Measurements from ENCODE around the gene UBL4A. TPM values are rescaled to one million over a fixed set of nuclear protein-coding genes. Genes with fewer than 3 reads are reported as not detected.

UBL4A gene
- total RNA-seq, 1 experiment from 2014 or later = 26.7 TPM

DNA sequence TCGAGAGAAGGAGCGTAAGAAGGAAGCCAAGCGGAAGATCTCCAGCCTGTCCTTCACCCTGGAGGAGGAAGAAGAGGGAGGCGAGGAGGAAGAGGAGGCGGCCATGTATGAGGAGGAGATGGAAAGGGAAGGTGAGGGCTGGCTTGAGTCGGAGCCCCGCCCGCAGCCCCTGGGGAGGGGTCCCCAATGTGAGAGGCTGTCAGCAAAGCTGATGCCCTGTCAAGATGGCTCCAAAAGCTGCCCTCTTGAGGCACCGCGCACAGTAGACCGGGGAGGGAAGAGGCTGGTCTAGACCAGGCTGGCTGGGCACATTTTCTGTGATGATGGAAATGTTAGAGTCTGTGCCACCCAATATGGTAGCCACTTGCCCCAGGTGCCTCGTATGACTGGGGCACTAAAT, 40.0 kb downstream of the UBL4A start:
- no peaks in the 10 kb centered on the region for H3K9me3 Mint-ChIP-seq (ENCODE audit: unreplicated experiment)
- peaks cover 19% of the 10 kb centered on the region for H3K27me3 Mint-ChIP-seq (ENCODE audit: insufficient read depth, unreplicated experiment)
- TF ChIP-seq, protein P1, sequence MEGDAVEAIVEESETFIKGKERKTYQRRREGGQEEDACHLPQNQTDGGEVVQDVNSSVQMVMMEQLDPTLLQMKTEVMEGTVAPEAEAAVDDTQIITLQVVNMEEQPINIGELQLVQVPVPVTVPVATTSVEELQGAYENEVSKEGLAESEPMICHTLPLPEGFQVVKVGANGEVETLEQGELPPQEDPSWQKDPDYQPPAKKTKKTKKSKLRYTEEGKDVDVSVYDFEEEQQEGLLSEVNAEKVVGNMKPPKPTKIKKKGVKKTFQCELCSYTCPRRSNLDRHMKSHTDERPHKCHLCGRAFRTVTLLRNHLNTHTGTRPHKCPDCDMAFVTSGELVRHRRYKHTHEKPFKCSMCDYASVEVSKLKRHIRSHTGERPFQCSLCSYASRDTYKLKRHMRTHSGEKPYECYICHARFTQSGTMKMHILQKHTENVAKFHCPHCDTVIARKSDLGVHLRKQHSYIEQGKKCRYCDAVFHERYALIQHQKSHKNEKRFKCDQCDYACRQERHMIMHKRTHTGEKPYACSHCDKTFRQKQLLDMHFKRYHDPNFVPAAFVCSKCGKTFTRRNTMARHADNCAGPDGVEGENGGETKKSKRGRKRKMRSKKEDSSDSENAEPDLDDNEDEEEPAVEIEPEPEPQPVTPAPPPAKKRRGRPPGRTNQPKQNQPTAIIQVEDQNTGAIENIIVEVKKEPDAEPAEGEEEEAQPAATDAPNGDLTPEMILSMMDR (IDR thresholded peaks at IDR 0.05; ENCODE audit: unreplicated experiment) = no peak
- H3K4me1 Mint-ChIP-seq (ENCODE audit: insufficient read depth, unreplicated experiment) = no peaks in the 10 kb centered on the region
- intact Hi-C loops (cut with micrococcal nuclease) = no loop called here
- no TSS peak for BruUV-seq (replicated peaks)
- DNase-seq (ENCODE audit: unreplicated experiment) = no peak
- ChIA-PET POLR2A (interaction anchor here (1.0 kb wide), 2 partner anchors 11 to 49 kb away, joined by 3 to 4 read pairs; no protein-coding TSS in a partner anchor), CTCF (interaction anchor here (0.5 to 0.6 kb wide), 2 partner anchors 45 to 778 kb away, joined by 3 to 4 read pairs; no protein-coding TSS in a partner anchor)
- no peak overlapping the region for H3K27ac Mint-ChIP-seq (ENCODE audit: low read depth, unreplicated experiment)
- peaks cover 42% of the 10 kb centered on the region for H3K36me3 Mint-ChIP-seq (ENCODE audit: insufficient read depth, unreplicated experiment)
- no peak overlapping the region for H3K4me3 Mint-ChIP-seq (ENCODE audit: unreplicated experiment)

DNA sequence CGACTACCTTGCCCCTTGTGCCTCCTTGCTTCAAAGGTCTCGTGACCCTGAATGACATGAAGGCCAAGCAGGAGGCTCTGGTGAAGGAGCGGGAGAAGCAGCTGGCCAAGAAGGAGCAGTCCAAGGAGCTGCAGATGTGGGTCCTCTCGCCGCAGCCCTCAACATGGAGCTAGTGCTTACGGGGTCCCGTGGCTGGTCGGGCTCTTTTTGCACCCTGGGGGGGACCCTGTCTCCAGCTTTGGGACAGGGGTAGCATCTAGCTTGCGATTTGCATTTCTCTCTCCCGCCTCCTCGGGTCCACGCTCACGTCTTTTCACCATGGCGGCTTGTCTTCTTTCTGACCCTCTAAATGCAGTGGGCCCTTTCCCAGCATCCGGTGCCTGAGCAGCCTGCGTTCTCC, 40.6 kb downstream of the UBL4A start:
- intact Hi-C loops (cut with micrococcal nuclease) = no loop called here
- Mint-ChIP-seq H3K9me3 (ENCODE audit: unreplicated experiment) (no peaks in the 10 kb centered on the region), H3K27ac (ENCODE audit: low read depth, unreplicated experiment) (no peak overlapping the region), H3K36me3 (ENCODE audit: insufficient read depth, unreplicated experiment) (peaks cover 35% of the 10 kb centered on the region), H3K4me3 (ENCODE audit: unreplicated experiment) (no peak overlapping the region), H3K4me1 (ENCODE audit: insufficient read depth, unreplicated experiment) (no peaks in the 10 kb centered on the region), H3K27me3 (ENCODE audit: insufficient read depth, unreplicated experiment) (peaks cover 19% of the 10 kb centered on the region)
- ChIA-PET CTCF (interaction anchor here (0.5 to 0.6 kb wide), 3 partner anchors 45 to 1489 kb away, joined by 3 to 4 read pairs (median 3); no protein-coding TSS in a partner anchor), POLR2A (interaction anchor here (1.0 kb wide), 2 partner anchors 12 to 48 kb away, joined by 3 to 4 read pairs; no protein-coding TSS in a partner anchor)
- TF ChIP-seq, protein P1 (IDR thresholded peaks at IDR 0.05; ENCODE audit: unreplicated experiment) = no peak
- no peak for DNase-seq (ENCODE audit: unreplicated experiment)
- BruUV-seq (replicated peaks) = no TSS peak

DNA sequence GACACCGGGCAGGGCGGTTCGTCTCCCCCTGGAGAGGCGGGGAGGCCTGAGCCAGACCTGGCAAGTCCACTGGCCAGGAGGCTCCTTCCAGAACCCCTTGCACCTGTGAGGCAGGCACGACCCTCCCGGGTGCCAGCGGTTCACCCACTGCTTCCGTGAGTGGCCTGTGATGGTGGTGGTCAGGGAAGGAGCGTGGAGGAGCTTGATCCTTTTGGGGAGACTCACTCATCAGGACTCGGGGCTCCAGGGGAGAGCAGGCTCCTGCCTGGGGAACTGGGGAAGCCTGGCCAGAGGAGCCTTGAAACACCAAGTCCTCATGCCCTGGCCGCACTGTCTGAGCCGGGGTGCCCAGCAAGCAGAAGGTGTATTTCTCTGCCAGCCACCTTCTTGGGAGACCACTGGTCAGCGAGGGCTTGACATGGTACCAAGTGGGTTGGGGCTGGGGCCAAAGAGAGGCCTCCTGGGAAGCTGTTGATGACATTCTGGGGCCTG, 41.6 kb downstream of the UBL4A start:
- Mint-ChIP-seq H3K27ac (ENCODE audit: low read depth, unreplicated experiment) (peak overlapping the region; percentile 31), H3K4me3 (ENCODE audit: unreplicated experiment) (peak overlapping the region; percentile 69), H3K9me3 (ENCODE audit: unreplicated experiment) (no peaks in the 10 kb centered on the region), H3K27me3 (ENCODE audit: insufficient read depth, unreplicated experiment) (peaks cover 19% of the 10 kb centered on the region), H3K36me3 (ENCODE audit: insufficient read depth, unreplicated experiment) (peaks cover 32% of the 10 kb centered on the region), H3K4me1 (ENCODE audit: insufficient read depth, unreplicated experiment) (no peaks in the 10 kb centered on the region)
- ChIA-PET CTCF (interaction anchor here (0.7 to 0.9 kb wide), 2 partner anchors 8 to 72 kb away, joined by 3 read pairs; no protein-coding TSS in a partner anchor), POLR2A (interaction anchor here (0.5 to 1.5 kb wide), 4 partner anchors 10 to 46 kb away, joined by 3 read pairs; partner anchors contain the start of gene SLC10A3)
- BruUV-seq (replicated peaks) = no TSS peak
- intact Hi-C loops (cut with micrococcal nuclease) = loop anchor here (5.0 kb wide), 1 partner anchor 38 kb away; the partner anchor contains the start of gene DNASE1L1
- TF ChIP-seq, protein P1 (IDR thresholded peaks at IDR 0.05; ENCODE audit: unreplicated experiment) = no peak
- DNase-seq (ENCODE audit: unreplicated experiment) = no peak

DNA sequence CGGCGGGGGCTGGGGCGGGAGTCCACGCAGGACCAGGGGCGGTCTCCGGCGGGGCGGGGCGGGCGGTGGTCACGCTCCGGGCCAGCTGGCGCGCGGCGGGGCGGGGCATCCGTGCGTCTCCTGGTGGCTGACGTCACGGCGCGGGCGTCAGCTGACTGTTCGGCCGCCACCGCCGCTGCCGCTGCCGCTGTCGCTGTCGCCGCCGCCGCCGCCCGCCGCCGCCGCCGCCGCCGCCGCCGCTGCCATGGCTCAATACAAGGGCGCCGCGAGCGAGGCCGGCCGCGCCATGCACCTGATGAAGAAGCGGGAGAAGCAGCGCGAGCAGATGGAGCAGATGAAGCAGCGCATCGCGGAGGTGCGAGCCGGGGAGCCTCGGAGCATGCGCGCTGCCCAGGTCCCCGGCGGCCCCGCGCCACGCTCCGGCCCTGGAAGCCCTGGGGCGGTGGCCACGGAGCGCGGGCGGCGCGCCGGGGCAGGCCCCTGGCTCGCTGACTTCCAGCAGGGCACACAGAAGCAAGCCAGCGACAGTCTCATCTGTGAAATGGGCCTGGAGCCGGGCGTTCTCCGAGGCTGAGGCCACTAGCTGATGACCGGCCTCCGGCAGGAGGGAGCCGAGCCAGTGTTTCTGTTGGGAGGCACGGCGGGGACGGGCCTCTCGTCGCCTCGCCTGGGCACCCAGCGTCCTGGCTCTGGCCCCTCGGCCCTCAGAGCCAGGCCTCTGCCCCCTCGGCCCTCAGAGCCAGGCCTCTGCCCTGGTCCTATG, 42.2 kb downstream of the UBL4A start, which contains the start of gene FAM50A:
Gene FAM50A, plus strand, starts transcription at position 150 of the 763 bp plus-strand sequence. Its CDS starts 95 bp downstream, at position 245.
- peak; percentile 34 for DNase-seq (ENCODE audit: unreplicated experiment)
- H3K36me3 Mint-ChIP-seq (ENCODE audit: insufficient read depth, unreplicated experiment) = peaks cover 32% of the 10 kb centered on the region
- H3K4me3 Mint-ChIP-seq (ENCODE audit: unreplicated experiment) = peak within 1 kb of the TSS; percentile 69
- TF ChIP-seq, protein P1 (IDR thresholded peaks at IDR 0.05; ENCODE audit: unreplicated experiment) = no peak
- no peaks in the 10 kb centered on the region for H3K4me1 Mint-ChIP-seq (ENCODE audit: insufficient read depth, unreplicated experiment)
- peak within 1 kb of the TSS; percentile 78 for H3K27ac Mint-ChIP-seq (ENCODE audit: low read depth, unreplicated experiment)
- no peaks in the 10 kb centered on the region for H3K9me3 Mint-ChIP-seq (ENCODE audit: unreplicated experiment)
- BruUV-seq (replicated peaks) = no TSS peak
- intact Hi-C loops (cut with micrococcal nuclease) = loop anchor here (5.0 kb wide), 1 partner anchor 37 kb away; the partner anchor contains the start of gene DNASE1L1
- ChIA-PET POLR2A (interaction anchor here (0.9 to 1.5 kb wide), 5 partner anchors 13 to 71 kb away, joined by 3 to 5 read pairs (median 3); partner anchors contain the start of genes SLC10A3 and TAFAZZIN), CTCF (interaction anchor here (0.6 to 0.9 kb wide), 3 partner anchors 9 to 44 kb away, joined by 3 read pairs; no protein-coding TSS in a partner anchor)
- H3K27me3 Mint-ChIP-seq (ENCODE audit: insufficient read depth, unreplicated experiment) = peaks cover 19% of the 10 kb centered on the region
